Neural cell (in vitro differentiated cells): ENCODE results near the gene EXD3. TPM values are rescaled to one million over a fixed set of nuclear protein-coding genes. Genes with fewer than 3 reads are reported as not detected.
"Not testable (repeated sequence)": the region's sequence is repeated elsewhere in the genome, so short reads cannot be mapped to it uniquely, and the experiment has no call there.

Source experiments
- H2AFZ ChIP-seq: fragments of 200-600, 300-800 bp; sonication (generic), shearing (Covaris generic); 2 replicates; pipeline ENCODE4 v1.6.0; 2014; ENCODE audit warnings: low read depth, mild to moderate bottlenecking, antibody characterized with exemption, low read length, moderate library complexity
- H3F3A ChIP-seq: fragments of 200-600 bp; shearing (Covaris generic); 2 replicates; pipeline ENCODE4 v1.6.1; 2016; ENCODE audit warnings: mild to moderate bottlenecking, moderate library complexity, mixed read lengths, antibody characterized with exemption, low read length; ENCODE audit not compliant: insufficient read depth, poor library complexity, severe bottlenecking
- H3K27ac ChIP-seq: fragments of 200-600, 300-800 bp; sonication (generic), shearing (Covaris generic); 2 replicates; pipeline ENCODE4 v1.5.1; 2014; ENCODE audit warnings: mild to moderate bottlenecking, low read length, moderate library complexity
- H3K27me3 ChIP-seq: fragments of 300-800, 200-600 bp; sonication (generic), shearing (Covaris generic); 2 replicates; pipeline ENCODE4 v1.6.0; 2014; ENCODE audit warnings: mild to moderate bottlenecking, low read depth, low read length, moderate library complexity; ENCODE audit not compliant: insufficient read depth
- H3K36me3 ChIP-seq: fragments of 300-800, 200-600 bp; sonication (generic), shearing (Covaris generic); 2 replicates; pipeline ENCODE4 v1.5.1; 2014; ENCODE audit warnings: mild to moderate bottlenecking, antibody characterized with exemption, low read length, moderate library complexity; ENCODE audit not compliant: insufficient read depth
- H3K4me2 ChIP-seq: fragments of 300-800, 200-600 bp; sonication (generic), shearing (Covaris generic); 2 replicates; pipeline ENCODE4 v1.6.0; 2014; ENCODE audit warnings: mild to moderate bottlenecking, low read length
- H3K4me3 ChIP-seq: fragments of 300-800, 200-600 bp; sonication (generic), shearing (Covaris generic); 2 replicates; pipeline ENCODE4 v1.5.1; 2014; ENCODE audit warnings: mild to moderate bottlenecking, low read length, moderate library complexity
- H3K79me2 ChIP-seq: fragments of 200-600 bp; shearing (Covaris generic); replicated peaks from 2 replicates; pipeline ENCODE4 v1.6.0; 2014; ENCODE audit warnings: mild to moderate bottlenecking, low read length, moderate library complexity; ENCODE audit not compliant: insufficient read depth
- H3K9ac ChIP-seq: fragments of 300-800, 200-600 bp; sonication (generic), shearing (Covaris generic); 2 replicates; pipeline ENCODE4 v1.6.1; 2016; ENCODE audit warnings: mild to moderate bottlenecking, low read length, mixed read lengths
- H3K9me2 ChIP-seq: fragments of 200-600 bp; shearing (Covaris generic); 2 replicates; pipeline ENCODE4 v1.6.1; 2016; ENCODE audit warnings: mild to moderate bottlenecking, low read length, mixed read lengths; ENCODE audit not compliant: insufficient read depth
- H3K9me3 ChIP-seq: fragments of 200-600, 300-800 bp; sonication (generic), shearing (Covaris generic); 2 replicates; pipeline ENCODE4 v1.6.1; 2016; ENCODE audit warnings: mild to moderate bottlenecking, mixed run types, low read length, moderate library complexity, mixed read lengths
- H4K20me1 ChIP-seq: fragments of 200-600 bp; shearing (Covaris generic); 2 replicates; pipeline ENCODE4 v1.6.1; 2016; ENCODE audit warnings: mild to moderate bottlenecking, mixed run types; ENCODE audit not compliant: insufficient read depth
- EP300 ChIP-seq: fragments of 450-650 bp; conservative IDR thresholded peaks from 2 replicates; pipeline ENCODE4 v1.6.1; 2014; ENCODE audit warnings: antibody characterized with exemption, mild to moderate bottlenecking, moderate library complexity; ENCODE audit not compliant: poor library complexity, severe bottlenecking
- EZH2 ChIP-seq: fragments of 200-600, 300-800 bp; shearing (Covaris generic), sonication (generic); IDR thresholded peaks from 2 replicates; pipeline ENCODE4 v1.6.1; 2014; ENCODE audit warnings: antibody characterized with exemption, low read length, borderline replicate concordance, mild to moderate bottlenecking; ENCODE audit not compliant: insufficient read depth, poor library complexity, severe bottlenecking
- MXI1 ChIP-seq: fragments of 450-650 bp; conservative IDR thresholded peaks from 2 replicates; pipeline ENCODE4 v1.6.1; 2014; ENCODE audit warnings: antibody characterized with exemption, mild to moderate bottlenecking; ENCODE audit not compliant: poor library complexity, severe bottlenecking
- POLR2AphosphoS5 ChIP-seq: IDR thresholded peaks from 2 replicates; pipeline ENCODE4 v1.6.1; 2012
- RAD21 ChIP-seq: fragments of 450-650 bp; conservative IDR thresholded peaks from 2 replicates; pipeline ENCODE4 v1.6.1; 2014; ENCODE audit warnings: antibody characterized with exemption, mild to moderate bottlenecking, moderate library complexity
- SMC3 ChIP-seq: fragments of 450-650 bp; conservative IDR thresholded peaks from 2 replicates; pipeline ENCODE4 v1.6.1; 2014; ENCODE audit warnings: antibody characterized with exemption, mild to moderate bottlenecking, moderate library complexity; ENCODE audit not compliant: poor library complexity
- TAF1 ChIP-seq: IDR thresholded peaks from 2 replicates; pipeline ENCODE4 v1.6.1; 2012; ENCODE audit warnings: low read depth
- polyA plus RNA-seq: library from polyadenylated mRNA; depleted of rRNA; stranded (reverse); fragments of >200 nt; gene quantifications from 2 replicates; pipeline ENCODE4 v1.2.3, GENCODE V29; 2014
- TF ChIP-seq, protein P1 (sequence below): fragments of 450-650 bp; IDR thresholded peaks from 2 replicates; pipeline ENCODE4 v1.5.1; 2014; ENCODE audit warnings: antibody characterized with exemption, mild to moderate bottlenecking, moderate library complexity; ENCODE audit not compliant: poor library complexity, severe bottlenecking
- TF ChIP-seq, protein P2 (sequence below): IDR thresholded peaks from 2 replicates; pipeline ENCODE4 v1.6.1; 2012; ENCODE audit warnings: borderline replicate concordance

EXD3 gene
- polyA plus RNA-seq, 1 donor from 2014 or later, result 32.9 TPM

DNA sequence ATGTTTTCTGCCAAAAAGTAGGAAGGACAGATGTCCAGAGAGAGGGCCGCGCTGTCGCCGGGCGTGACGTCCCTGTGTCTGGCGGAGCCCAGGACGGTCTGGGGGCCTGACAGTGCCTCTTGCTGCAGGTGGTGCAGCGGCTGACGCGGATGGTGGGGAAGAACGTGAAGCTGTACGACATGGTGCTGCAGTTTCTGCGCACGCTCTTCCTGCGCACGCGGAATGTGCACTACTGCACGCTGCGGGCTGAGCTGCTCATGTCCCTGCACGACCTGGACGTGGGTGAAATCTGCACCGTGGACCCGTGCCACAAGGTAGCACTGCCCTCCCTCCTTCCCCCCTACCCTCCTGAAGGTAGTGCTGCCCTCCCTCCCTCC, 160.1 kb downstream of the EXD3 start:
- H3K27ac ChIP-seq, result no peak overlapping the region
- H3K36me3 ChIP-seq, result no peaks in the 10 kb centered on the region
- TF ChIP-seq MXI1 (no peak), RAD21 (no peak), TAF1 (no peak), SMC3 (no peak), EP300 (no peak), EZH2 (no peak), POLR2AphosphoS5 (no peak)
- TF ChIP-seq, protein P1, sequence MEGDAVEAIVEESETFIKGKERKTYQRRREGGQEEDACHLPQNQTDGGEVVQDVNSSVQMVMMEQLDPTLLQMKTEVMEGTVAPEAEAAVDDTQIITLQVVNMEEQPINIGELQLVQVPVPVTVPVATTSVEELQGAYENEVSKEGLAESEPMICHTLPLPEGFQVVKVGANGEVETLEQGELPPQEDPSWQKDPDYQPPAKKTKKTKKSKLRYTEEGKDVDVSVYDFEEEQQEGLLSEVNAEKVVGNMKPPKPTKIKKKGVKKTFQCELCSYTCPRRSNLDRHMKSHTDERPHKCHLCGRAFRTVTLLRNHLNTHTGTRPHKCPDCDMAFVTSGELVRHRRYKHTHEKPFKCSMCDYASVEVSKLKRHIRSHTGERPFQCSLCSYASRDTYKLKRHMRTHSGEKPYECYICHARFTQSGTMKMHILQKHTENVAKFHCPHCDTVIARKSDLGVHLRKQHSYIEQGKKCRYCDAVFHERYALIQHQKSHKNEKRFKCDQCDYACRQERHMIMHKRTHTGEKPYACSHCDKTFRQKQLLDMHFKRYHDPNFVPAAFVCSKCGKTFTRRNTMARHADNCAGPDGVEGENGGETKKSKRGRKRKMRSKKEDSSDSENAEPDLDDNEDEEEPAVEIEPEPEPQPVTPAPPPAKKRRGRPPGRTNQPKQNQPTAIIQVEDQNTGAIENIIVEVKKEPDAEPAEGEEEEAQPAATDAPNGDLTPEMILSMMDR, result no peak
- TF ChIP-seq, protein P2, sequence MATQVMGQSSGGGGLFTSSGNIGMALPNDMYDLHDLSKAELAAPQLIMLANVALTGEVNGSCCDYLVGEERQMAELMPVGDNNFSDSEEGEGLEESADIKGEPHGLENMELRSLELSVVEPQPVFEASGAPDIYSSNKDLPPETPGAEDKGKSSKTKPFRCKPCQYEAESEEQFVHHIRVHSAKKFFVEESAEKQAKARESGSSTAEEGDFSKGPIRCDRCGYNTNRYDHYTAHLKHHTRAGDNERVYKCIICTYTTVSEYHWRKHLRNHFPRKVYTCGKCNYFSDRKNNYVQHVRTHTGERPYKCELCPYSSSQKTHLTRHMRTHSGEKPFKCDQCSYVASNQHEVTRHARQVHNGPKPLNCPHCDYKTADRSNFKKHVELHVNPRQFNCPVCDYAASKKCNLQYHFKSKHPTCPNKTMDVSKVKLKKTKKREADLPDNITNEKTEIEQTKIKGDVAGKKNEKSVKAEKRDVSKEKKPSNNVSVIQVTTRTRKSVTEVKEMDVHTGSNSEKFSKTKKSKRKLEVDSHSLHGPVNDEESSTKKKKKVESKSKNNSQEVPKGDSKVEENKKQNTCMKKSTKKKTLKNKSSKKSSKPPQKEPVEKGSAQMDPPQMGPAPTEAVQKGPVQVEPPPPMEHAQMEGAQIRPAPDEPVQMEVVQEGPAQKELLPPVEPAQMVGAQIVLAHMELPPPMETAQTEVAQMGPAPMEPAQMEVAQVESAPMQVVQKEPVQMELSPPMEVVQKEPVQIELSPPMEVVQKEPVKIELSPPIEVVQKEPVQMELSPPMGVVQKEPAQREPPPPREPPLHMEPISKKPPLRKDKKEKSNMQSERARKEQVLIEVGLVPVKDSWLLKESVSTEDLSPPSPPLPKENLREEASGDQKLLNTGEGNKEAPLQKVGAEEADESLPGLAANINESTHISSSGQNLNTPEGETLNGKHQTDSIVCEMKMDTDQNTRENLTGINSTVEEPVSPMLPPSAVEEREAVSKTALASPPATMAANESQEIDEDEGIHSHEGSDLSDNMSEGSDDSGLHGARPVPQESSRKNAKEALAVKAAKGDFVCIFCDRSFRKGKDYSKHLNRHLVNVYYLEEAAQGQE, result no peak
- H3K9ac ChIP-seq, result no peak overlapping the region
- H3K9me3 ChIP-seq, result no peaks in the 10 kb centered on the region
- H3K79me2 ChIP-seq, result no peaks in the 10 kb centered on the region
- H3K4me2 ChIP-seq, result no peak overlapping the region
- no peaks in the 10 kb centered on the region for H3K27me3 ChIP-seq
- no peaks in the 10 kb centered on the region for H3F3A ChIP-seq
- H2AFZ ChIP-seq, result no peak overlapping the region
- H4K20me1 ChIP-seq, result no peaks in the 10 kb centered on the region
- no peaks in the 10 kb centered on the region for H3K9me2 ChIP-seq
- no peak overlapping the region for H3K4me3 ChIP-seq

DNA sequence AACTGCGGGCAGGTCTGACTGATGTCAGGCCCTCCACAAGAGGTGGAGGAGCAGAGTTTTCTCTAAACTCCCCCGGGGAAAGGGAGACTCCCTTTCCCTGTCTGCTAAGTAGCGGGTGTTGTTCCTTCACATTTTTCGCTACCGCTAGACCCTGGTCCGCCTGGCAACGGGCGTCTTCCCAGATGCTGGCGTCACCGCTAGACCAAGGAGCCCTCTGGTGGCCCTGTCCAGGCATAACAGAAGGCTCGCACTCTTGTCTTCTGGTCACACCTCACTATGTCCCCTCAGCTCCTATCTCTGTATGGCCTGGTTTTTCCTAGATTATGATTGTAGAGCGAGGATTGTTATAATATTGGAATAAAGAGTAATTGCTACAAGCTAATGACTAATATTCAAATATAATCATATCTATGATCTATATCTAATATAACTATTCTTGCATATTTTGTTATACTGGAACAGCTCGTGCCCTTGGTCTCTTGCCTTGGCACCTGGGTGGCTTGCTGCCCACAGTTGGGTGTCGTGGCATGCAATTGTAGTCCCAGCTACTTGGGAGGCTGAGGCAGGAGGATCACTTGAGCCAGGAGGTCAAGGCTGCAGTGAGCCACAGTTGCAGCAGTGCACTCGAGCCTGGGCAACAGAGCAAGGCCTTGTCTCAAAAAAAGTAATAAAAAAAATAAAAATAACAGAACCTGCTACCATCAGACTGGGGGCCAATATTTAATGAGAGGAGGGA, 160.6 kb downstream of the EXD3 start:
- H4K20me1 ChIP-seq, H3K27ac ChIP-seq, H3K4me3 ChIP-seq, H3K9me3 ChIP-seq, H2AFZ ChIP-seq, H3K9me2 ChIP-seq, H3K9ac ChIP-seq, H3K27me3 ChIP-seq, H3K79me2 ChIP-seq, H3K36me3 ChIP-seq, H3K4me2 ChIP-seq, H3F3A ChIP-seq: not testable (repeated sequence)
- TF ChIP-seq SMC3 (peak; percentile 48), RAD21 (peak; percentile 29)
- TF ChIP-seq, protein P1, result peak; percentile 56

Other genes starting within 250 kb of the EXD3 start
- gene ANAPC2, start 234.6 kb downstream of the EXD3 start, polyA plus RNA-seq, result 38.1 and 47.2 TPM in 2 replicates
- 170 and 195 TPM in 2 replicates for gene SSNA1, start 234.5 kb downstream of the EXD3 start, polyA plus RNA-seq
- gene TPRN, start 222.4 kb downstream of the EXD3 start, polyA plus RNA-seq, result 8.1 TPM in 2 replicates
- gene TMEM203, start 217.5 kb downstream of the EXD3 start, polyA plus RNA-seq, result 61.1 and 66.7 TPM in 2 replicates
- 8.8 and 18.2 TPM in 2 replicates for gene NDOR1, start 217.5 kb downstream of the EXD3 start, polyA plus RNA-seq
- 1.2 and 1.5 TPM in 2 replicates for gene RNF208, start 200.9 kb downstream of the EXD3 start, polyA plus RNA-seq
- gene CYSRT1, start 198.0 kb downstream of the EXD3 start, polyA plus RNA-seq, result 1.3 and 3.3 TPM in 2 replicates
- gene RNF224, start 195.7 kb downstream of the EXD3 start, polyA plus RNA-seq, result 0.26 TPM in 1 of 2 replicates, not detected in the other
- gene SLC34A3, start 192.3 kb downstream of the EXD3 start, polyA plus RNA-seq, result 0.12 and 0.27 TPM in 2 replicates
- gene TUBB4B, start 181.9 kb downstream of the EXD3 start, polyA plus RNA-seq, result 60.3 and 68.8 TPM in 2 replicates
- not detected in 2 replicates for gene STPG3, start 171.9 kb downstream of the EXD3 start, polyA plus RNA-seq
- gene NELFB, start 167.8 kb downstream of the EXD3 start, polyA plus RNA-seq, result 64.7 and 82.2 TPM in 2 replicates
- gene TOR4A, start 145.4 kb downstream of the EXD3 start, polyA plus RNA-seq, result 0.50 and 0.70 TPM in 2 replicates
- gene NRARP, start 120.9 kb downstream of the EXD3 start, polyA plus RNA-seq, result 1.4 and 2.3 TPM in 2 replicates
- gene NOXA1, start 231 bp upstream of the EXD3 start, polyA plus RNA-seq, result 1.7 and 3.4 TPM in 2 replicates
- gene ENTPD8, start 18.2 kb upstream of the EXD3 start, polyA plus RNA-seq, result not detected in 2 replicates
- gene NSMF, start 36.2 kb upstream of the EXD3 start, polyA plus RNA-seq, result 51.2 and 57.5 TPM in 2 replicates
- gene PNPLA7, start 127.2 kb upstream of the EXD3 start, polyA plus RNA-seq, result 0.72 and 0.84 TPM in 2 replicates
- 60.5 and 66.9 TPM in 2 replicates for gene MRPL41, start 128.7 kb upstream of the EXD3 start, polyA plus RNA-seq
- gene DPH7, start 155.8 kb upstream of the EXD3 start, polyA plus RNA-seq, result 145 and 195 TPM in 2 replicates
- 54.8 and 62.4 TPM in 2 replicates for gene ZMYND19, start 167.3 kb upstream of the EXD3 start, polyA plus RNA-seq
- gene ARRDC1, start 182.5 kb upstream of the EXD3 start, polyA plus RNA-seq, result 53.4 and 55.1 TPM in 2 replicates
- 53.0 and 65.8 TPM in 2 replicates for gene EHMT1, start 195.8 kb upstream of the EXD3 start, polyA plus RNA-seq